ENCODE data around the gene ARL9. TPM values are rescaled to one million over a fixed set of nuclear protein-coding genes. Genes with fewer than 3 reads are reported as not detected.

Gene ARL9
- total RNA-seq, 2 donors from 2014 or later: not detected

DNA sequence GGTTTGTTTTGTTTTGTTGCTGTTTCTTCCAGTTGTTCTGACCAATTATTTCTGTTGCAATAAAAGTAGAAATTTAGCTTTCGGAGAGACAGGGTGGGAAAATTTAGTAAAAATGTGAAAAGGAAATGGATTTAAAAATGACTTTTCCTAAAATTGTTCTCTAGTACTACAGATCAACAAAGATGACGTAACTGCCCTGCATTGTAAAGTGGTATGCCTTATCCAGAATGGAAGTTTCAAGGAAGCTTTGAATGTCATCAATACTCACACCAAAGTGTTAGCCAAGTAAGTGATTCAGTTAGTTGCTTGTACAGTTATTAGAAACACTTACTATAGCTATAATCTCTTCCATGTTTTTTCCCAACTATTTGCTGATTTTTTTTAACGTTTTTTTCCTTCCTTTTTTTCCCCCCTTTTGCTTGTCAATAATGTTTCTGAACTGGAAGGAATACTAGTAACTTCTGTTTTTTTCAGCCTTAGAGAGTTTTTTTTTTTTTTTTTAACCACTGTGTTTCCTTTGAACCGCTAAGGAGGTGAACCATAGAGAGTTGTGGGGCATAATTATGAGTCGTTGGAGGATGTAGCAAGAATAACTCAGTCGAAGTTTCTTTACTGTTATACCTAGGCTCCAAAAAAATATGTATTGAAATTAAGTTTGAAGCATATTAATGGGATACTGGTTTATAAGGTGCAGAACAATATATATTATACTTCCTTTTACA, 35.9 kb upstream of the ARL9 start:
- DNase-seq (ENCODE audit: low spot score) (no peak), ATAC-seq (ENCODE audit: insufficient number of reproducible peaks, low FRiP score, low read depth) (no peak)
- peaks cover 18% of the 10 kb centered on the region for H3K36me3 ChIP-seq
- TF ChIP-seq CTCF (IDR thresholded peaks at IDR 0.05): no peak
- no peak overlapping the region for H3K27ac ChIP-seq
- H3K4me1 ChIP-seq (ENCODE audit: control insufficient read depth in 1 of 2, low read depth in 2 of 2): peaks cover 25 to 37% of the 10 kb centered on the region in 2 donors
- no peaks in the 10 kb centered on the region for H3K9me3 ChIP-seq
- no peaks in the 10 kb centered on the region for H3K27me3 ChIP-seq (replicated peaks; ENCODE audit: insufficient read depth)
- H3K4me3 ChIP-seq: no peak overlapping the region

GRCh38 chr4:56475917-56476316, 29.7 kb upstream of the ARL9 start:
- H3K9me3 ChIP-seq: no peaks in the 10 kb centered on the region
- DNase-seq (ENCODE audit: low spot score): no peak
- no peaks in the 10 kb centered on the region for H3K27me3 ChIP-seq (replicated peaks; ENCODE audit: insufficient read depth)
- no peak overlapping the region for H3K27ac ChIP-seq
- ATAC-seq (ENCODE audit: insufficient number of reproducible peaks, low FRiP score, low read depth): no peak
- H3K36me3 ChIP-seq: peaks cover 51% of the 10 kb centered on the region
- no peak for TF ChIP-seq CTCF (IDR thresholded peaks at IDR 0.05)
- H3K4me3 ChIP-seq: no peak overlapping the region
- no peaks in the 10 kb centered on the region for H3K4me1 ChIP-seq (ENCODE audit: control insufficient read depth in 1 of 2, low read depth in 2 of 2)

DNA sequence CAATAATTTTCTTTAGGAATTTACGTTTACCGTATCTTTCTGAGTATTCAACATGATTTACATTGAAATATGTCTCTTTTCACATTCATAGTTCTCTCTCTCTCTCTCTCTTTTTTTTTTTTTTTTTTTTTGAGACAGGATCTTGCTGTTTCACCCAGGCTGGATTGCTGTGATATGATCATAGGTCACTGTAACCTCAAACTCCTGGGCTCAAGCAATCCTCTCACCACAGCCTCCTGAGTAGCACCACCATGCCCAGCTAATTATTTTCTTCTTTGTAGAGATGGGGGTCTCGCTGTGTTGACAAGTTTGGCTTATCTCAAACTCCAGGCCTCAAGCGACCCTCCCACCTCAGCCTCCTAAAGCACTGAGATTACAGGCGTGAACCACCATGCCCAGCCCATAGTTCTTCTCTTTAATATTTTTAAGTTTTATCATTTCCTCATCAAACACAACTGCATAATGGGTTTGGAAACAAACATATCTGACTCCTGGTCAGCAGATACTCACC, 28.3 kb upstream of the ARL9 start:
- no peak for ATAC-seq (ENCODE audit: insufficient number of reproducible peaks, low FRiP score, low read depth)
- TF ChIP-seq CTCF (IDR thresholded peaks at IDR 0.05): no peak
- Histone ChIP-seq H3K27ac (no peak overlapping the region), H3K4me1 (ENCODE audit: control insufficient read depth in 1 of 2, low read depth in 2 of 2) (no peaks in the 10 kb centered on the region), H3K9me3 (no peaks in the 10 kb centered on the region), H3K4me3 (no peak overlapping the region), H3K36me3 (peaks cover 54% of the 10 kb centered on the region), H3K27me3 (replicated peaks; ENCODE audit: insufficient read depth) (no peaks in the 10 kb centered on the region)
- no peak for DNase-seq (ENCODE audit: low spot score)

DNA sequence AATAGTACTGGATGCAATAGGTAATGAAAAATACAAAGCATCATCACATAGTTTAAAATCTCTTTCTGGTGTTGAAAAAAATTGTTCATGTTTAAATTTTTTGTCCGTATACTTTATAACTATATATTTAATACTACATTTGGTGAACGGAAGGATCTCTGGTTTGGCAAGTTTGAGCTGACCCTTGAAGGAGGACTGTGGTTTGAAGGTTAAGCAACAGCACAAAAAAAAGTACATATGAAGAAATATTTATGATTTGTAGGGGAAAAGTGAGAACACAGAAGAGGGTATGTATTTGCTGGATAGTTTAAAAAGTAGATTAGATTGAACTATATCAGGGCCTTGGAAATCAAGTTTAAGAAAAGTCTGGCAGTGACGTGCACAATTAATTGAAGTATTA, 24.9 kb upstream of the ARL9 start:
- no peak overlapping the region for H3K27ac ChIP-seq
- no peak for DNase-seq (ENCODE audit: low spot score)
- no peaks in the 10 kb centered on the region for H3K9me3 ChIP-seq
- no peak for TF ChIP-seq CTCF (IDR thresholded peaks at IDR 0.05)
- peaks cover 42% of the 10 kb centered on the region for H3K36me3 ChIP-seq
- H3K4me3 ChIP-seq: no peak overlapping the region
- H3K27me3 ChIP-seq (replicated peaks; ENCODE audit: insufficient read depth): no peaks in the 10 kb centered on the region
- no peak for ATAC-seq (ENCODE audit: insufficient number of reproducible peaks, low FRiP score, low read depth)
- no peaks in the 10 kb centered on the region for H3K4me1 ChIP-seq (ENCODE audit: control insufficient read depth in 1 of 2, low read depth in 2 of 2)

DNA sequence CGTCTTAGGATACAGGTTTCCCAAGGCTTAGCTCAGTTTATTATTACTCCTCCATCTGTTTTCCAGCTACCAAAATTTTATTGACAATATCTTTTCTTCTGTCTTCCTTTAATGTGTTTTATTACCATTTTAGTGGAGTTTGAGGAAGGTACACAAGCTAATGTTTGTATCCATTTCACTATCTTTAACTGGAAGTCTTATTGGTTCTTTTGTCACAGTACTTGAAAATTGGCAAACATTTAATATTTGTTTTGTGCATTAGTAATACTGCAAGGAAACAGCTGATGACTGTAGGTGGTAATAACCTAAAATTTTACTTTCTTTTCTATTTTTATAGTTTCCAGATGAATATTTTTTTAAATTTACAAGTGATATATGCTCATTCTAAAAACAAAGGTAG, 9.3 kb upstream of the ARL9 start:
- TF ChIP-seq CTCF (IDR thresholded peaks at IDR 0.05): no peak
- Histone ChIP-seq H3K36me3 (peaks cover 24% of the 10 kb centered on the region), H3K27me3 (replicated peaks; ENCODE audit: insufficient read depth) (no peaks in the 10 kb centered on the region), H3K9me3 (no peaks in the 10 kb centered on the region), H3K4me1 (ENCODE audit: control insufficient read depth in 1 of 2, low read depth in 2 of 2) (no peaks in the 10 kb centered on the region), H3K27ac (no peak overlapping the region), H3K4me3 (no peak overlapping the region)
- ATAC-seq (ENCODE audit: insufficient number of reproducible peaks, low FRiP score, low read depth) (no peak), DNase-seq (ENCODE audit: low spot score) (no peak)

Data from thoracic aorta (tissue), 2 donors.